CD4-positive, alpha-beta T cell treated with Interleukin-15 for 4 hours (primary cell): ENCODE results near the gene CENPVL1.
"Not testable (repeated sequence)": the region's sequence is repeated elsewhere in the genome, so short reads cannot be mapped to it uniquely, and the experiment has no call there.

ENCODE experiments used
- DNase-seq: peaks from one replicate; pipeline ENCODE4 v3.0.0-alpha.2; 2020; ENCODE audit warnings: low spot score

The CENPVL1 gene

GRCh38 chrX:51710277-51711164, at the start of gene CENPVL1:
CENPVL1 (plus strand) TSS chrX:51710512; CDS start chrX:51710512, 0 bp downstream.
- DNase-seq, result not testable (repeated sequence)

GRCh38 chrX:51665981-51666380, 44.3 kb upstream of the CENPVL1 start:
- DNase-seq, result no peak

GRCh38 chrX:51679689-51680433, 30.5 kb upstream of the CENPVL1 start:
- DNase-seq, result not testable (repeated sequence)

DNA sequence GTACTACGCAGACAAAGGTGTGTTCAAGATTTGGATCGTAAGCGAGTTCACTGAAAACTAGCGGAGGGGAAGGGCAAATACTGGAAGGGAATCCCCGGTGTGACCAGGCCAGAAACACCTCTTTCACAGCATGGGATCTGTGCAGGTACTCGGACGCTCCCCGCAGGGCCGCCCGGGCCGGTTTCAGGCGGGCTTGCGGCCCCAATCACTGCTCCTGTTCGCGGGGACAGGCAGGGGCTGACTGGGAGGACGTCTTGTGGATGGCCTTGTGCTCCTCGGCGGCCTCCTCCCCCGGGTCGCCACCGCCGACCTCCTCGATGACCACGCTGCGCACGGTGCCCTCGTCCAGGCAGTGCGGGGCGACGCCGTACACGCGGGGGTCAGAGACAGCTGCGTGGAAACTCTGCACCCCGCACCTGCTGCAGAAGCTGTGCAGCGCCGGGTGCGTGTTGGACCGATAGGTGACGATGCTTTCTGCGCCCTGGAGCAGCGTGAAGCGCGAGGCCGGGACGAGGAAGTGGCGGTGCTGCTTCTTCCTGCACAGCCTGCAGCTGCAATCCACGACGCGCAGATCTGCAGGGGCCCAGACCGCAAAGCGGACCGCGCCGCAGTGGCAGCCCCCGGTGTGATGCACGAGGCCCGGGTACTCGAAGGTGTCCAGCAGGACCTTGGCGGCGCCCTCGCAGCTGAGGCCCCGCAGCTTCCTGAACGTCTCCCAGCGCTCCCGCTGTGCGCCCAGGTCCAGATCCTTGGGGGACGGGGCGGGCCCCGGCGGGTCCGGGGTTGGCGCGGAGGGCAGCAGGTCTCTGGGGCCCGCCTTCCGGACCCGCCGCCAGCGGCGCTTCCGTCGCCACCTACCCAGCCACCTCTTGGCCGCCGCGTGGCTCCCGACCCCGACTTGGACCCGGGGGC, 28.2 kb upstream of the CENPVL1 start:
- not testable (repeated sequence) for DNase-seq

DNA sequence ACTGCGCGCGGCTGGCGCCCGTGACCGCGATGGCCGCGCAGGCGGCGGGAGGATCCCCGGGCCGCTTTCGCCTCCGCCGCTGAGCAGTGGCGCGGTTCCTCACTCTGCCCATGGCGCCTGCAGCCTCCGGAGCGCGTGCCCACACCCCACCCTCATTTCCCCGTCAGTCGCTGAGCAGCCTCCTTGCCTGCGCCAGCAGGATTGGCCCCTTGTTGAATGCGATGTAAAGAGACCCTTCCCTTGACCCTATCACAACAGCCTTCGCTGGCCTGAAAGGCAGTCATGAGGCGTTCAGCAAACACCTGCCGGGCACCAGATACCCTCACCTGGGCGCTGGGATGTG, 27.6 kb upstream of the CENPVL1 start, which contains the start of gene CENPVL2:
Gene CENPVL2 (minus strand): TSS at position 112 of the 343 bp plus-strand sequence. CDS start 0 bp downstream, at position 112.
- DNase-seq, result not testable (repeated sequence)

DNA sequence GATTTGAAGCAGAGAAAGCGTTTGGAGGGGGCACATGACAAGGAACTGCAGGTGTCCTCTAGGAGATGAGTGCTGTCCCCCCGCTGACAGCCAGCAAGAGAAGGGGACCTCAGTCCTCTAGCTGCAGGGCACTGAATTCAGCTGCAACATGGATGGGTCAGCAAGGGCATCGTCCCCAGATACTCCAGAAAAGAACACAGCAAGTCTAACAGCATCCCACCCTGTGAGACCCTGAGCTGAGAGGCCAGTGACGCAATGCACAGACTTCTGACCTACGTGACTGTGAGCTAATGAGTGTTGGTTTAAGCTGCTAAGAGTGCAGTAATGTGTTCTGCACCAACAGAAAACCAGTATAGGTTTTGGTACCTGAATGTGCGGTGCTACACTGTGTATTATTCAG, 16.1 kb upstream of the CENPVL1 start:
- DNase-seq, result no peak

- no peak for DNase-seq
Observed at GRCh38 chrX:51697397-51697796, 12.9 kb upstream of the CENPVL1 start.

DNA sequence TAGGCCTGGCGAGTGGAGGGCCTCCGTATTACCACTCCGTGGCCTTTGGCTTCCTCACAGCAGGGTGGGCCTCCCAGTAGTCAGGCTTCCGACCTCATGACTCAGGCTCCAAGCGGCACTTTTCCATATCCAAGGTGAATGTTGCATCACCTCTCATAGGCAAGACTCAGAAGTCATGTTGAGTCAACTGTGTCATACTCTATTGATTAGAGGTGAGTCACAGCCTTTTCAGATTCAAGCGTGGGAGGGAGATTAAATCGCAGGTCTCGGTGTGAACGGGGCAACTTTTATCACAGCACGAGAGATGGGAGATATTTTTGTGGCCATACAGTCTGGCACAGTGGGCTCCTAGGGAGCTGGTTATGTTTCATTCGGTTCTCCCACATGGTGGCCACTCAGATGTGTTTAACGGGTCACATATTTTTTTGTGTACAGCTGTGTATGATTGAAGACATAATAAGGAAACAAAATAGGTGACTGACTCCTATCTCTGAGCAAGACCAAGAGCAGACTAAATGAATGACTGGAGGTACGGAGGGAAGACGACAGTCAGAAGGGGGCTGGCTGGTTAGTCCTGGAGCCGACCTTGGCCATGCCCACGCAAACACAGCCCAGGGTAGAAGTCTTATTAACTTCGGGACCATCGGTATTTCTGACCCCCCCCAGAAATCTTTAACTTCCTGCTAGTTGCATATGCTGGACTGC, 2.8 kb downstream of the CENPVL1 start:
- not testable (repeated sequence) for DNase-seq

- no peak for DNase-seq
Observed at GRCh38 chrX:51728202-51728601, 17.9 kb downstream of the CENPVL1 start.

DNA sequence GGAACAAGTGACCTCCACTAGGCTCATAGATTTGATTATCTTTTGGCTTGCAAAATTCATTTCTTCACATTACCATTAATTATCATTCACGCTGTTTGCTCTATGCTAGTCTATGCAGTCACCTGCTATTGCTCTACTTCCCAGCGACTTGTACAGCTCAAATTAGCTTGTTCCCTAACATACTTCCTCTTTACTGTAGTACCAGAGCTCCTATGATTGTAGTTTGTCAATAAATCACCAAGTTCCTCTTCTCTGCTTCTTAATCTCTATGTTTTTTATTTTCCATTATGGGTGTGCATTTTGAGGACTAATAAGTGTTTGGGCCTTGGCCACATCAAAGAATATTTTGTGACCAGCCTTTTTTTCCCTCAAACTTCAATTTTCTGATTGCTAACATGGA, 26.8 kb downstream of the CENPVL1 start:
- no peak for DNase-seq

DNA sequence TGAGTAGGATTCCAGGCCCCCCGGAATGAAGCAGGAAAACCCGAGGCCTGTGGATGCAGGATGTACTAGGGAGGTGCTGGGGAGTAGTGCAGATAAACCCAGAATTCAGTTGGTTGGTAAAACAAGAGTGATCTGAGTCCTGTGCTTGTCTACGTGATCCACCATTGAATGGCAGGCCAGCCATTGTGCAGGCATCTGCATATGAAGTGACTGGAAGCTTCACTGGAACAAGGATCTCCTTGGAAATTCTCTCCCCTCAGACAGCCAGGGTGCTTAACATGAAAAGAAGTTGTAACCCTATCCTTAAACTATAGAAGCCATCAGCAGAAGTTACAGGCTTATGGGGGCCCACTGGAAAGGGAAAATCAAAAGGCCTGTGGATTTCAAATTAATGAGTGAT, 32.3 kb downstream of the CENPVL1 start:
- no peak for DNase-seq

- DNase-seq, result peak; percentile 47
Observed at GRCh38 chrX:51743179-51743957, 33.1 kb downstream of the CENPVL1 start, which contains the start of gene GSPT2. GSPT2 (plus strand) TSS chrX:51743442; CDS start chrX:51743627, 185 bp downstream.

GRCh38 chrX:51747671-51748070, 37.4 kb downstream of the CENPVL1 start:
- DNase-seq, result no peak

- DNase-seq, result no peak
Observed at GRCh38 chrX:51759055-51759839, 48.9 kb downstream of the CENPVL1 start.

GRCh38 chrX:51760657-51761056, 50.3 kb downstream of the CENPVL1 start:
- DNase-seq, result no peak
